A549 (cell line): ENCODE measurements around the gene SLC6A6.

ENCODE experiments used
- CBX2 ChIP-seq: fragments of 200-600 bp; sonication (generic); IDR thresholded peaks from 2 replicates; pipeline ENCODE4 v1.6.1; 2016; ENCODE audit warnings: low read depth, mild to moderate bottlenecking, borderline replicate concordance
- MAZ ChIP-seq: fragments of 150-350 bp; IDR thresholded peaks from 2 replicates; pipeline ENCODE4 v1.6.1; 2014; ENCODE audit warnings: antibody characterized with exemption, low read depth, low read length, borderline replicate concordance
- POLR2A ChIP-seq: IDR thresholded peaks from 2 replicates; pipeline ENCODE4 v1.6.1; 2012; ENCODE audit warnings: mild to moderate bottlenecking, low read length
- RAD21 ChIP-seq, 2 experiments: fragments of >200 bp in 1 of 2; sonication (Bioruptor Twin) in 1 of 2; formaldehyde crosslinking in 1 of 2; IDR thresholded peaks in 1 of 2; conservative IDR thresholded peaks in 1 of 2; 2 replicates in 1 of 2; 3 replicates in 1 of 2; pipeline ENCODE4 v1.6.1; 2012 to 2018; ENCODE audit warnings: inconsistent platforms in 1 of 2
- RCOR1 ChIP-seq: fragments of 150-350 bp; IDR thresholded peaks from 2 replicates; pipeline ENCODE4 v1.6.1; 2014; ENCODE audit warnings: antibody characterized with exemption, low read length, low read depth
- RFX5 ChIP-seq: fragments of 450-650 bp; IDR thresholded peaks from 2 replicates; pipeline ENCODE4 v1.7.1; 2014; ENCODE audit warnings: antibody characterized with exemption, mild to moderate bottlenecking, moderate library complexity
- RNF2 ChIP-seq: fragments of 200-600 bp; sonication (generic); IDR thresholded peaks from 2 replicates; pipeline ENCODE4 v1.6.1; 2016; ENCODE audit warnings: low read depth, mild to moderate bottlenecking, antibody characterized with exemption, moderate library complexity, borderline replicate concordance
- SMC3 ChIP-seq: fragments of >200 bp; sonication (Bioruptor Twin); formaldehyde crosslinking; IDR thresholded peaks from 3 replicates; pipeline ENCODE4 v1.6.1; 2018; ENCODE audit warnings: inconsistent platforms
- TF ChIP-seq, protein P1 (sequence below): fragments of >200 bp; sonication (Bioruptor Twin); formaldehyde crosslinking; IDR thresholded peaks from 3 replicates; pipeline ENCODE4 v1.5.1; 2016
- TF ChIP-seq, protein P2 (sequence below): fragments of 450-650 bp; IDR thresholded peaks from 2 replicates; pipeline ENCODE4 v1.6.1; 2014; ENCODE audit warnings: antibody characterized with exemption

DNA sequence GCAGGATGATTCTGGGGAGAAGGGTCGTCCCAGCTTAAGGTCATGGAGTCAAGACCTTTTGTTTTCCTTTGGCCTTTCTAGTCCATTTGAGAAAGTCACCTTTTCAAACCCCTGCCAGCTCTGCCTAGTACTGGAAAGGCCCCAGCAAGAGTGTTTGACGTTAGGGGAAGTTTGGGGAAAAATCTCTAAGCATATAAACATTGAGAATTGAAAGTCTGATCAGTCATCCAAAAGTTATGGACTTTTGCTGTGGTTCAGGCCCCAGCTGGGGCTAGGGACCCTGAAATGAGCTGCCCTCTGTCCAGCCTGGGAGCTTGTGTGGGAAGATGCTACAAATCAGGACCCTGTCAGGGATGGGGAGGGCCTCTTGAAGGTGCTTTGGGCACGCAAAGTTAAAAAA lies 21.6 kb downstream of the SLC6A6 start:
- TF ChIP-seq CBX2, result no peak
- no peak for TF ChIP-seq MAZ
- TF ChIP-seq, protein P1, sequence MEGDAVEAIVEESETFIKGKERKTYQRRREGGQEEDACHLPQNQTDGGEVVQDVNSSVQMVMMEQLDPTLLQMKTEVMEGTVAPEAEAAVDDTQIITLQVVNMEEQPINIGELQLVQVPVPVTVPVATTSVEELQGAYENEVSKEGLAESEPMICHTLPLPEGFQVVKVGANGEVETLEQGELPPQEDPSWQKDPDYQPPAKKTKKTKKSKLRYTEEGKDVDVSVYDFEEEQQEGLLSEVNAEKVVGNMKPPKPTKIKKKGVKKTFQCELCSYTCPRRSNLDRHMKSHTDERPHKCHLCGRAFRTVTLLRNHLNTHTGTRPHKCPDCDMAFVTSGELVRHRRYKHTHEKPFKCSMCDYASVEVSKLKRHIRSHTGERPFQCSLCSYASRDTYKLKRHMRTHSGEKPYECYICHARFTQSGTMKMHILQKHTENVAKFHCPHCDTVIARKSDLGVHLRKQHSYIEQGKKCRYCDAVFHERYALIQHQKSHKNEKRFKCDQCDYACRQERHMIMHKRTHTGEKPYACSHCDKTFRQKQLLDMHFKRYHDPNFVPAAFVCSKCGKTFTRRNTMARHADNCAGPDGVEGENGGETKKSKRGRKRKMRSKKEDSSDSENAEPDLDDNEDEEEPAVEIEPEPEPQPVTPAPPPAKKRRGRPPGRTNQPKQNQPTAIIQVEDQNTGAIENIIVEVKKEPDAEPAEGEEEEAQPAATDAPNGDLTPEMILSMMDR, result no peak
- TF ChIP-seq, protein P2, sequence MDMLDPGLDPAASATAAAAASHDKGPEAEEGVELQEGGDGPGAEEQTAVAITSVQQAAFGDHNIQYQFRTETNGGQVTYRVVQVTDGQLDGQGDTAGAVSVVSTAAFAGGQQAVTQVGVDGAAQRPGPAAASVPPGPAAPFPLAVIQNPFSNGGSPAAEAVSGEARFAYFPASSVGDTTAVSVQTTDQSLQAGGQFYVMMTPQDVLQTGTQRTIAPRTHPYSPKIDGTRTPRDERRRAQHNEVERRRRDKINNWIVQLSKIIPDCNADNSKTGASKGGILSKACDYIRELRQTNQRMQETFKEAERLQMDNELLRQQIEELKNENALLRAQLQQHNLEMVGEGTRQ, result no peak
- no peak for TF ChIP-seq SMC3
- no peak for TF ChIP-seq RCOR1
- no peak for TF ChIP-seq RNF2
- no peak for TF ChIP-seq POLR2A
- TF ChIP-seq RAD21 (conservative IDR thresholded peaks at IDR 0.05 in 1 of 2, IDR thresholded peaks at IDR 0.05 in 1 of 2), result no peak
- TF ChIP-seq RFX5, result no peak
